ENCODE results near the gene TMF1.

The TMF1 gene

GRCh38 chr3:69048990-69049389, 3.1 kb downstream of the TMF1 start:
- H4K20me1 ChIP-seq (ENCODE audit: control insufficient read depth, insufficient read depth, low read depth, low read length), result no peaks in the 10 kb centered on the region
- no peak overlapping the region for H3K27ac ChIP-seq (ENCODE audit: low read depth, low read length)
- peaks cover 17% of the 10 kb centered on the region for H3K4me1 ChIP-seq (ENCODE audit: control insufficient read depth, low read length)
- H3K79me2 ChIP-seq (ENCODE audit: control insufficient read depth, low read length), result peaks cover 52% of the 10 kb centered on the region
- no peaks in the 10 kb centered on the region for H3K9me3 ChIP-seq (ENCODE audit: control insufficient read depth, insufficient read depth, low read length)
- H3K9me2 ChIP-seq (replicated peaks; ENCODE audit: control insufficient read depth, low read length), result no peaks in the 10 kb centered on the region
- no peak for TF ChIP-seq EZH2phosphoT487 (IDR thresholded peaks at IDR 0.05; ENCODE audit: borderline replicate concordance, low read length)
- no peak for TF ChIP-seq CTCF (IDR thresholded peaks at IDR 0.05; ENCODE audit: low read depth, low read length, poor library complexity, severe bottlenecking)
- H3K27me3 ChIP-seq (ENCODE audit: control insufficient read depth, low read length), result no peaks in the 10 kb centered on the region
- H3K36me3 ChIP-seq (ENCODE audit: control insufficient read depth, low read length), result peaks cover 62% of the 10 kb centered on the region
- no peak overlapping the region for H3K4me3 ChIP-seq (ENCODE audit: low read length)
- H3F3A ChIP-seq (ENCODE audit: control insufficient read depth, insufficient read depth), result peaks cover 9% of the 10 kb centered on the region; the same call in 1 of the 2 replicates
- peak overlapping the region; percentile 9; the same call in 1 of the 2 replicates for H3K4me2 ChIP-seq (ENCODE audit: low read length)

GRCh38 chr3:69044608-69045007, 7.5 kb downstream of the TMF1 start:
- Histone ChIP-seq H3K27ac (ENCODE audit: low read depth, low read length) (no peak overlapping the region), H3F3A (ENCODE audit: control insufficient read depth, insufficient read depth) (no peaks in the 10 kb centered on the region), H3K4me1 (ENCODE audit: control insufficient read depth, low read length) (no peaks in the 10 kb centered on the region), H3K4me3 (ENCODE audit: low read length) (no peak overlapping the region), H3K36me3 (ENCODE audit: control insufficient read depth, low read length) (peaks cover 76% of the 10 kb centered on the region), H4K20me1 (ENCODE audit: control insufficient read depth, insufficient read depth, low read depth, low read length) (no peaks in the 10 kb centered on the region), H3K4me2 (ENCODE audit: low read length) (no peak overlapping the region), H3K27me3 (ENCODE audit: control insufficient read depth, low read length) (no peaks in the 10 kb centered on the region), H3K79me2 (ENCODE audit: control insufficient read depth, low read length) (peaks cover 27% of the 10 kb centered on the region), H3K9me3 (ENCODE audit: control insufficient read depth, insufficient read depth, low read length) (no peaks in the 10 kb centered on the region), H3K9me2 (replicated peaks; ENCODE audit: control insufficient read depth, low read length) (no peaks in the 10 kb centered on the region)
- TF ChIP-seq EZH2phosphoT487 (IDR thresholded peaks at IDR 0.05; ENCODE audit: borderline replicate concordance, low read length) (no peak), CTCF (IDR thresholded peaks at IDR 0.05; ENCODE audit: low read depth, low read length, poor library complexity, severe bottlenecking) (no peak)

- no peaks in the 10 kb centered on the region for H3F3A ChIP-seq (ENCODE audit: control insufficient read depth, insufficient read depth)
- H3K36me3 ChIP-seq (ENCODE audit: control insufficient read depth, low read length), result peaks cover 74% of the 10 kb centered on the region
- no peak for TF ChIP-seq CTCF (IDR thresholded peaks at IDR 0.05; ENCODE audit: low read depth, low read length, poor library complexity, severe bottlenecking)
- no peak for TF ChIP-seq EZH2phosphoT487 (IDR thresholded peaks at IDR 0.05; ENCODE audit: borderline replicate concordance, low read length)
Observed at GRCh38 chr3:69033470-69033869, 18.7 kb downstream of the TMF1 start.

More at GRCh38 chr3:69033470-69033869, 18.7 kb downstream of the TMF1 start:
- Histone ChIP-seq H3K4me3 (ENCODE audit: low read length) (no peak overlapping the region), H3K9me2 (replicated peaks; ENCODE audit: control insufficient read depth, low read length) (no peaks in the 10 kb centered on the region), H3K79me2 (ENCODE audit: control insufficient read depth, low read length) (no peaks in the 10 kb centered on the region), H3K9me3 (ENCODE audit: control insufficient read depth, insufficient read depth, low read length) (no peaks in the 10 kb centered on the region), H4K20me1 (ENCODE audit: control insufficient read depth, insufficient read depth, low read depth, low read length) (no peaks in the 10 kb centered on the region), H3K27me3 (ENCODE audit: control insufficient read depth, low read length) (no peaks in the 10 kb centered on the region), H3K4me2 (ENCODE audit: low read length) (no peak overlapping the region), H3K27ac (ENCODE audit: low read depth, low read length) (no peak overlapping the region), H3K4me1 (ENCODE audit: control insufficient read depth, low read length) (no peaks in the 10 kb centered on the region)
